Measurements from ENCODE around the gene NTRK2. TPM values are rescaled to one million over a fixed set of nuclear protein-coding genes. Genes with fewer than 3 reads are reported as not detected.

The NTRK2 gene
- total RNA-seq, 1 donor from 2014 or later = under 0.01 TPM

DNA sequence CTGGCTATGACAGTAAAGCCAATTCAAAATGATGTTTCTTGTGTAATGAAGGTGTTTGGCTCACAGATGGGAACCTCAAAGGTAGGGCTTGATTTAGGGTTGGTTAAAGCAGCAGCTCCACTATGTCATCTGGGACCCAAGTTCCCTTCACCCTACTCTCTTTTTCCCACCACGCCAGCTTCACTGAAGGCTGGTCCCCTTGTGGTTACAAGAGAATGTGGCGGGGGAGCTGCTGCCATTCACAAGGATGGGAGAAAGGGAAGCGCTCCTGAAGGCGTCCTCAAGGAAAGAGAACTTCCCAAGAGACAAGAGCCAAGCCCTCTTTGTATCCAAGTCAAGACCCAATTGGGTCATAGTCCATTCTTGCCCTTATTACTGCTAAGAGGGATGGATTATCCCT lies 72.7 kb downstream of the NTRK2 start:
- DNase-seq = no peak

GRCh38 chr9:84744195-84744594 lies 74.7 kb downstream of the NTRK2 start:
- no peak for DNase-seq

DNA sequence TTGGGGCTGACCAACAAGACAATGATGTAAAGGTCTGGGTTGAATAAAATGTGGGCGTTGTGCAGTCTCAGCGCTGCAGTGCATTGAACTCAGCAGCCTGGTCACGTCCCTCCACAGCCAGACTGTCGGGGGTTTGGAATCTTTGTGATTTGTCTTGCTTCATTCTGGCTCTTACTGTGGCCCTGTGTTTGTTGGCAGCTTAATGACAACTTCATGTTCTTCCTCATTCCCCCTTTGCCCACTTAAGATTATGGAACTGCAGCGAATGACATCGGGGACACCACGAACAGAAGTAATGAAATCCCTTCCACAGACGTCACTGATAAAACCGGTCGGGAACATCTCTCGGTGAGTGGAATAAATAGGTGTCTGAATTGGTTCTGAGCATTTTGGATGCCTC lies 75.2 kb downstream of the NTRK2 start:
- DNase-seq = no peak

DNA sequence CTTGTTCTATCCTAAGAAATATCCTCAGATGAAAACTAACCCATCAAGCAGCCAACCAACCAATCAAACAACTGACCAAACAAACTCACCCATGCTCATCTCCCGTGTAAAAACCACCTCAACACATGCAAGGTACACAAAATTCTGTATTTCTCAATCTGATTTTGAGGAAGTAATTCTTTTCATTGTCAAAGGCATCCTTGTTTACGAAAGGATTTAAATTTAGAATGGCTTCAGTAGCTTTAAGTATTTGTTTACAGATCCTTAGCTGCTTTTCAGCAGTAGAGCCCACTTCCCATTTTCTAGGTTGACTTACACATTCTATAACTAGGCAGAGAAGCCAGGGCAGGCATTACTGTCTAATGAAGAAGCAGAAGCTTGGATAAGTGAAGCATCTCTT lies 78.6 kb downstream of the NTRK2 start:
- no peak for DNase-seq

- DNase-seq = no peak
Observed at GRCh38 chr9:84750152-84750865, 80.8 kb downstream of the NTRK2 start.

DNA sequence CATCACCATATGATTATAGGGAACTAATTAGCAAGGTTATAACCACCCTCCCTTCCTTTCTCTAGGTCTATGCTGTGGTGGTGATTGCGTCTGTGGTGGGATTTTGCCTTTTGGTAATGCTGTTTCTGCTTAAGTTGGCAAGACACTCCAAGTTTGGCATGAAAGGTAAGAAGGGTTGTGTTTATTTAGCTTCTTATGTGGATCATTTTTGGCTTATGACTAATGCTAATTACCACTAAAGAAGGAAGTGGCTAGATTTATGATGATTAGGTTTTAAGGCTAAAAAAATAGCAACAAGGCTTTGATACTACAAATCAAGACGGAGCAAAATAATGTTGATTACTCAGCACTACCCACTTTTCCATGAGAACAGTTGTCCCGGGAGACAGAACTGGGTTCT lies 82.4 kb downstream of the NTRK2 start:
- DNase-seq = no peak

DNA sequence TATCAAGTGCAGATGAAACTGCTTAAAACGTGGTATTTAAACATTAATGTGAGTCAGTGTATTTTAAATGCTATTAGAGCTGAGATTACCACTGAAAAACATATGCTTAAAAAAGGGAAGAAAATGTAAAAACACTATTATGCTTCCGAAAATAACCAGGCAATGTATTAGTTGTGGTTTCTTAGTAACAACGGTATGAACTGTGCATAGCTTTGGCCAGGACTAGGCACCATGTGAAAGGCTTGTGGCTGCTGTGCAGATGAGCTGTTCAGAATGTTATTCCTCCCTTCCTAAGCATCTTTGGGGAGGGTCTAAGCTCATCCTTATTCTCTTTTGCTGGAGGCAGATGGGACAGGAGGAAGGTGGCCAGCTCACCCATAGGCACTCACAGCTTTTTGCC lies 84.9 kb downstream of the NTRK2 start:
- no peak for DNase-seq

- DNase-seq = no peak
Observed at GRCh38 chr9:84754881-84755280, 85.4 kb downstream of the NTRK2 start.

DNA sequence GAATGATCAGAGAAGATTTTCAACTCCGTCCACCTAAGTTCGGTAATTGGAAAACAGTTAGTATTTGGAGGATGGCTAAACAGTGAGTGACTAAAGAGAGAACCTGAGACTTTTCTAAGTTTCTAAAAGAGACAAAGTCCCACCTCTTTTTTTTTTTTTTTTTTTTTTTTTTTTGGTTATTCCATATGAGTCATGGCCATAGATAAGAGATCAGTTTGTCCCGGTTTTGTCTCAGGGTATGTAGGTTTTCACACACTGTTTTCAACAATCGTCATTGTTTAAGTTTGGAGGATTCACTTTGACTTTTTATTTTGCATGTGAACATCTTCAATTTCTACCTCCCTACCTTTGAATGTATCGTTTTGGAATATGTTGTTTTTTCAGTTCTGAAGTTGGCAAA lies 85.9 kb downstream of the NTRK2 start:
- DNase-seq = no peak

GRCh38 chr9:84756171-84756570 lies 86.6 kb downstream of the NTRK2 start:
- DNase-seq = no peak

GRCh38 chr9:84756731-84757130 lies 87.2 kb downstream of the NTRK2 start:
- DNase-seq = no peak

DNA sequence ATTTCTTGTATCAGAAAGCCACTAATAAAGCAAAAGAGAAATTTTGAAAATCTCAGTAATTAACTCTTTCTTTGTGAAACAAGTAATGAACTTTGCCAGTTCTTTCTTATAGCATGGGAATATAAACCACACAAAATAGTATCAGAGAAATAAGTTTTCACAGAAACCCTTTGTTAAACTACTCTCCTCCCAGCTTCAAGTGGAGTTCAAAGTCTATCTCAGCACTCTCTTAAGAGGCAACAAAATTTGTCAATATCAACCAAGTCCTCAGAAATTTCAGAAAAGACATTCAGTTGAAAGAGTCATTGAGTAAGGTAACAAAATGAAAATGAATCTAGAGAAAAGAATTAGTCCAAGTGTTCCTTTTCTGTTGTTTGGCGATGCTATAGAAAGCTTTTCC lies 89.3 kb downstream of the NTRK2 start:
- no peak for DNase-seq

- DNase-seq = no peak
Observed at GRCh38 chr9:84759300-84759750, 89.8 kb downstream of the NTRK2 start.

DNA sequence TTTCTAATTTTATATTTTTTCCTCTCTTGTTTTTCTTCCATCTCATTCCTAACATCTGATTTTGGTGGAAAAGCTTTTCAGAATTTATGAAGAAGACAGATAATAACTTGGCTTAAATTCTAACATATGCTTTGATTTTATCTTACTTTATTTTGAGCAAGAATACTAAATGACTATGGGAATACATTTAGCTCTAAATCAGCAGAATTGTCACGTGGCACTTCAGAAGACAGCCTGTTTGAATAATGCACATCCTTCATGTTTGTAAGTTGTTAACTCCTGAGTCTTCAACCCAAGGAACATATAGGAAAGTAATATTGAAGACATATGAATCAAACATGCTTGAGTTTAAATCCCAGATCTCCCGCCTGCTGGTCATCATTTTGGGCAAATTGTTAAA lies 90.3 kb downstream of the NTRK2 start:
- DNase-seq = no peak

- DNase-seq = no peak
Observed at GRCh38 chr9:84761137-84761808, 91.7 kb downstream of the NTRK2 start.

DNA sequence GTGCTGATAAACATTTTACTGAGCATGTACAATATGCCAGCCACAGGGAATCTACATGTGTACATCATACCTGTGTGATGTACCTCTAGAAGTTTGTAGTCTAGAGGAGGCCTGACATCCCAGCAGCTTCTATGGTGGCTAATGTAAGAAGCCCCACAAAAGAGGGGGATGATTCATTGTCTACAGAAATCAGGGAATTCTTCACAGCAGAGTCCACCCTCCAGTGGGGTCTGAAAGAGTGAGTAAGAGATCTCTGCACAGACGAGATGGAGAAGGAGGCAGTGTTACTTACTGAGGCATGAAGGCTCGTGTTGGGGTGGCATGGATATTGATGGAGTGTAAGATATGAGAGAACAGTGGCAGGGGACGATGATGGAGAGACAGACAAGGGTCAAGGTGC lies 103.0 kb downstream of the NTRK2 start:
- DNase-seq = no peak

GRCh38 chr9:84773022-84773421 lies 103.5 kb downstream of the NTRK2 start:
- no peak for DNase-seq

GRCh38 chr9:84775056-84775643 lies 105.6 kb downstream of the NTRK2 start:
- no peak for DNase-seq

DNA sequence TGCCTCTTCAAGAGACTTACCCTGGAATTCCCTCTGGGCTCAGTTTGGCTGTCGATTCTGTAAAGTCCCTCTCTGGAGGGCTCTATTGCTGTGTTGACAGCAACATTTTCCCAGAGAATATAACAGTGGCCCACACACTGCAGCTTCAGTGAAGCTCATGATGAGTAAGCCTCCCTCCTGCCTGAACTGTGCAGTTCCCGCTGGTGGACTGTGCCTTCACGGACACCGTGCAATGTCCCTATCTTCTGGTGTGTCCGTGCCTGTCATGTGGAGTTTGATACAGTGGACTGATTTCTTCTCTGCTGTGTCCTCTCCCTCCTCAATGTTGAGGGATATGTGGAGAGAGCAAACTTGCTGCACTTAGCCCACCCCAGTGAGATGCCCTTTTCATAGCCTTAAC lies 109.0 kb downstream of the NTRK2 start:
- no peak for DNase-seq

- no peak for DNase-seq
Observed at GRCh38 chr9:84779883-84780282, 110.4 kb downstream of the NTRK2 start.

DNA sequence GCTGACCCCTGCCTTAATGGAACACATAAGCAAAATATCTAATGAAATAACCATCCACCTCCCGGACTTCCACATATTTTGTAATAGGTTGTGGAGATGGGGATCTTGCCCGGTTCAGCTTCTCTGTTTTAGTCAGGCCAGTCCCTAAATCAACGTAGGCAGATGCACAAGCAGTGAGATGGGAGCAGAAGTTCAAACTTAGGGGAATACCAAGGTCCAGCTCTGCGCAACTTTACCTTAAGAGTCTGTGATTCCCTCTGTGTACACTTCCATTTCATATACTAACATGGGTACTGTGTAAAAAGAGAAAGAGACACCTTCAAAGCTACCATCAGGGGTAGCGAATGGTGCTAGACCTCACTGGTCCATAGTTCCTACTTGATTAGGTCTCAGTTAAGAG lies 110.9 kb downstream of the NTRK2 start:
- DNase-seq = no peak

DNA sequence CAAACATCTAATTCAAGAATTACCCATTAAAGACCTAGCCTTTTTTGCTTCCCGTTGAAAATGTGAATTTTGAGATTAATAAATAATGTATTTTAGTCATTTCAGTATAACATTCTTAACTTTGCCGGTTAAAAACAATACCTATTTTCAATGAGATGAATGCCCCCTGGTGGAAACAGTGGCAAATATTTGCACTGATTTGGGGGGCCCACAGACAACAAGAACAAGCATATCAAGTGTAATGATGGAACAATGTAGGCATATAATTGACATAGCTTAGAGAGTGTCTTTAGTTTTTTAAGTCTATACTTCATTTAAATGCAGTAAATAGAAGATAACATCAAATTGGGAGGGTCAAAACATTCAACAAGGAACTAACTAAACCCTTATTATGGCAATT lies 111.9 kb downstream of the NTRK2 start:
- DNase-seq = peak; percentile 29

DNA sequence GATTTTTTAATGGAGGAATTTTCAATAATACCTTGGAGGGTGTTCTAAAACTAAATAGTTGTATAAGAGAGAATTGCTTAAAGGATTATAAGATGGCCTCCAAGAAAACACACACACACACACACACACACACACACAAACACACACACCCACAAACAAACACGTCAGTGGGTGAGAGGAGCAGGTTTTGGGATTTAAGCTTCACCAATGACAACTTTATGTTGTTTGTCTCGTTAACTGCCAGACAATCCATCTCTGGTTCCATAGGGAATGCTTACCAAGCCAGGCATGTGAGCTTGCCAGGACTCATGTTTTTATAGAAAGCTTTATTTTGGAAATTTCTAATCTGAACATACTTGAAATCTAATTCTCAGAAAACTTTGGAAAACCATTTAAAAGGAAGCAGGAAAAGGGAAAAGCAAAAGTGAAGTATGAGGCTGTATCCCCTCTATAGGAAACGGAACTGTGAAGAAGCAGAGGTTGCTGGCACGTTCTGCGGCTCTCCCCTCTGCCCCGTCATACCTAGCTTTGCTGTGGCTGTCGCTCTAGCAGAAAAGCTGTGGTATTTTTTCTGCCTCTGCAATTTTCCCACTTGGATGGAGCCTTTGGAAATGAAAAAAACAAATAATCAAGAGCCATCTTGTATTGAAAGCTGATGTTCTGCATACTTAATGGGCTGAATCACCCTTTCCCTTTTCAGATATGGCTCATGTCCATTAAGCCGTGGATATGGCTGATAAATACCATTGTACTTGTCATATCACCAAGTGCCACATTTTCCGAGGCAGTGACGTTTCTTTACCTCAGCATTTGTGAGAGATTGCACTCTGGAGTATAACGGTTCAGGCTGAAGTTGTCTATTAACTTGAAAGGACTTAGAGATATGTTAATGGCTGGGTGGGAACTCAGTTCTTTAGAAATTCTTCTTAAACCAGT lies 112.7 kb downstream of the NTRK2 start:
- DNase-seq = peak; percentile 45
